M059J (cell line): Measurements from ENCODE around the gene MEF2C. TPM values are rescaled to one million over a fixed set of nuclear protein-coding genes. Genes with fewer than 3 reads are reported as not detected.

Experiments used
- DNase-seq: peaks from one replicate; pipeline ENCODE4 v3.0.0-alpha.2; 2012; ENCODE audit warnings: low read depth
- total RNA-seq: library from RNA; depleted of rRNA; stranded (reverse); fragments of >200 nt; shearing (Covaris generic); gene quantifications from 2 replicates; pipeline ENCODE4 v1.2.3, GENCODE V29; 2014

The MEF2C gene
- total RNA-seq, 1 experiment from 2014 or later = 7.7 TPM

DNA sequence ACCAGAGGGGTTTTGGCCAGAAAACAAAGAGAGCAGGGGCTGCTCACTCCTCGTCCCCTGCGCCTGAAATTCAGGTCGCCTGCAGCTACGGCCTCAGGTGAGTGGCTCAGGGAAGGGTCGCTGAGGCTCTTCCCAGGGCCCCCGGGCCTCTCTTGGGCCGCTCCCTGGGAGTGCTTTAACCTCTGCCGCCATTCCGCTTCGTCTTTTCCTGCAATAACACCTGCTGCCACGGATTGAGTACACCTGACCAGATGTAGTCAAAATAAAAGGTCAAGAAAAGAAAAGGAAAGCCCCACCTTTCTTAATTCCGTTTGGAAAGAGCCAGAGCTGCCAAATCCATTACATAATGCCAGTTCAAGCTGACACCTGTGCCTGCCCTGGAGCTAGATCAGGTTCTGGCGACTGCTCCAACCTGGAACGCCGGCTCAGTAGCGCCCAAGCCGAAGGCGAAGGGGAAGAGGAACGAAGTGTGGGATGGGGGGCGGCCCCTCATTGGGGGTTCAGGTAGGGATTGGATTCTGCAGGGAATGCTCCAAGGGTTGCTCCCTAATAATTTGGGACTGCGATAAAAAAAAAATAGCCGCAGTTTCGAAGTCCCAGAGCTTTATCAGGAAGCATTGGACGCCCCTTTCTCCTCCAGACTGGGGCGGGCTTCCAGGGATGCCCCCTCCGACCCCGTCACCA is 193.9 kb downstream of the MEF2C start:
- peak; percentile 17 for DNase-seq

DNA sequence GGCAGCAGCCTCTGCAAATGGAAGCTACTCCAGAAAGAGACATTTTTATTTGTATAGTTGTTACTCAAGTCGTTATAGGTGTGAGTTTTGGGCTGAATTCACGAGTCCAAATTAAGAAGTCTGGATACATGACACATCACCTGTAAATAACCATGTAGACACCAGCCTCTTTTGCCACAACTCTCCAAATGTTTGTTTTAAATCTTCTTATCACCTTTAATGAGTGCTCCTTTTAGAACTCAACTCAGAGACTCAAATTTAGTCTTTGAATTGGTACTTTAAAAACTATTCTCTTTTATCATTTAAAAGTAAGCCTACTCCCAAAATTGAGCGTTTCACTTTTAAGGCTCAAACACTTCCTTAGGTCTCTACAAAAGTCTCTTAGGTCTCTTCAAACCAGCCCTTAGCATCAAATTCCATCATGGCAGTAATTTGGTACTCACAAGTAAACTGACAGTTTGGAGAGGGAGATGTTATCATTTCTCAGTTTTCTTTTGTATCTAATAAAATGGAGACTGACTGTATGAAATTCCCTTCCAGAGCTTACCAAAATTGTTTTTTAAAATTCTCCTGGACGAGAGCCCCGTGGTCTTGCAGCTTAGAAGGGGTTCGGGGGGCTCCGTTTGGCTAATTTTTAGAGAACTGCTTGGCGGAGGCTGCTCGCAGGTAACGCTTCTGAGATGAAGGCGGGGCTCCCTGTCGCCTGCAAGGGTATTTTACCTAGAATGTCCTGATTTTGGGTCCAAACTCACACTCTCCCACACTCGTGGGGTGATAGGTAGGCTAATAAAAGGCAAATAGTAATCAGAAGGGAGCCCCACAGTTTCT is 194.6 kb downstream of the MEF2C start:
- DNase-seq = peak; percentile 39

DNA sequence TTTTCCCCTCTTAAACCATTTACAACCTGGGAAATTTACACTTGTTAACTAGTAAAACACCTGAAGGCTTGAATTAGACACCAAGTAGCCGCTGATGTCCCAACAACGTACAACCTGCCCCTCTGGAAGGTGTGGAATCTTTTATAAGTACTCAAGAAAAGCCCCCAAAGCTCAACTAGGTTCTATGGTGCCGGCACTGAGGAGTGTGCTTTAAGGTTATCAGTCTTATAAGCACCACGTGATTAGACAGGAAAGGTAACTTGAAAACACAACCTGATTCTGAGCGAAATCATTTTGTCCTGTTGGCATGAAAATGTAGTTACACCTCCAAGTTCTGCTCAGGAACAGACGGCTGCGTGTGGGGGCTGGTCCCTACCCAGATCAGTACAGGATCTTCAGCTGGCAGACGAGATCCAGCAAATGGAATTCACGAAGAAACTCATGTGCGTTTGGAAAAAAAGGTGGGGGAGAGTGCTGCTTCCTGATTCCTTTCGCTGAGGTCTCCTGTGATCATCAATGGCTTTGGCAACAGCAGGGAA is 195.5 kb downstream of the MEF2C start:
- peak; percentile 55 for DNase-seq

DNA sequence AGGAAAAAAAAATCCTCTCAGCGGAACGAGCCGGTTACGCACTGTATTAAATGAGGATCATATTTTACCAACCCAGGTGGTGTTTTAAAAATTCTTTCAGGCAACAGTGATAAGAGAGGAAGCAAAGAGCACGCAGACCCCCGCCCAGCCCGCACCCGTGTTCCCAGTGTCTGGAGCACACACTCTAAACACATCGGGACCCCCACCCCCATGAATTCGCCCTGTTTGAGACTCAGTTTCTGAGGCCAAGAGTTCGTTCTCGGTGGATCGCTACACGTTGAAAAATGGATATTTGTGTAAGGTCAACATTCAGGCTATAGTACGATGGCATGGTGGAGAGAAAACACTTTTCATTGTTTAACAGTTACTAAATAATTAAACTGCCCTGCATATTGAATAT is 196.3 kb downstream of the MEF2C start:
- DNase-seq = peak; percentile 5

DNA sequence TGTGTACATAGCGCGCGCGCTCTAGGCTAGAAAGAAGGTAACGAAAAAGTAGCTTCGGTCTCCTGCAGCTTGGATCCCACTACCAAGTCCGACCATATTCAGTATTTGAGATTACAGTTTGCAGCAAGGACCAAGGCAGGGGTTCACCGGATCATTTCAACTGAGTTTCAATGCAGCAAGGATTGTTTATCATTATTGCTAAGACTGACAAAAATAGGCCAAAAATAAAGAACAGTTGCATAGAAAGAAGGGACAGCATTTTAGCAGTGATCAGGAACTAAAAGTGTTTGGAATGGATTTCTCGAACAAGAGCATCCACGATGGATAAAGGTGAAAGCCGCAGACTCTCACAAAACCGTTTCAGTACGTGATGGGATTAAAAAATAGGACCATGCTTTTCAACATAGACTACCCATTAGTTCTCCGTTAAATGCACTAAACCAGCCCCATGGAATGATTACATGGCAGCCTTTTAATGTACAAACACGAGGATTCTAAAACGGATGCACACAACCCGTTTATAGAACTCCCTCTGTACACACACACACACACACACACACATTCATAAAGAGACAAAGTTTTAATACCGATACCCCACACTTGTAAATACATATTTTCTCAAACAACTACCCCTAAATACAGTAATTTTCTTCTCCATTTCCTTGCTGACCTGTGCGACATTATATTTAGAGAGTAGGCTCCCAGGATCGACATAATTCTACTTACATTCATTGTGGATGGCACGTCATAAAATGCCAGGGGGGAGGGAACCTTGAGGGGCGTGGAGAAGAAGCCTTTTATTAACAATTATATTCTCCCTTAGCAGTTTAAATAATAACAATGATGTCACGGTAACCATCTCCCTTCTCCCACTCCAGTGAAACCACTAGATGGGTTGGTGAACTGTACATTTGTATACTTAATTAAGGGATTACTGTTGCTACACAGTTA is 197.1 kb downstream of the MEF2C start:
- DNase-seq = peak; percentile 80

DNA sequence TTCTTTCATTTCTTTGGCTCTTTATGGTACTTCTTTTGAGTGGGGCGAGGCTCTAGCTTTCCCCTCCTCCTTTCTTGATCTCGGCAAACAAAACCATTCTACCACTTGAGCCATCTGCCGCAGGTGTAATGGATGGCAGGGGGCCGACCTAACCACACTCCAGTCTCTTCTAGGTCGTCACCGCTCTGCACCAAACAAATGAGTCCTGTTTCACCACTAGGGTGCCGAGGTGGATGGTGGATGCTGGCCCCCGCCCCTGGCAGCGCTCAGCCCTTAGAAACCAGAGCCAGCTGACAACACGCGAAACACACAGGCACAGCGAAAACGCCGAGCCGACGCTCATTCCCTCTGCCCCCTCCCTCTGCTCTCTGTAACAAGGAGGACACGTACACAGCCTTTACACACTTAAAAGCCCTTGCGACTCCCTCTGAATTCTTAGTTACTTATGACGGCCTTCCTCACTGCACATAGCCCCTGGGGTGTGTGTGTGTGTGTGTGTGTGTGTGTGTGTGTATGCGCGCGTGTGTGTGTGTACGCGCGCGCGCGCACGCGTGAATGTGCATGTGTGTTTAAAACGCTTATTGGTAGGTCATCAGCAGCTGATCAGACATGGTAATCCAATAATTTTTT is 199.4 kb downstream of the MEF2C start:
- DNase-seq = peak; percentile 93

DNA sequence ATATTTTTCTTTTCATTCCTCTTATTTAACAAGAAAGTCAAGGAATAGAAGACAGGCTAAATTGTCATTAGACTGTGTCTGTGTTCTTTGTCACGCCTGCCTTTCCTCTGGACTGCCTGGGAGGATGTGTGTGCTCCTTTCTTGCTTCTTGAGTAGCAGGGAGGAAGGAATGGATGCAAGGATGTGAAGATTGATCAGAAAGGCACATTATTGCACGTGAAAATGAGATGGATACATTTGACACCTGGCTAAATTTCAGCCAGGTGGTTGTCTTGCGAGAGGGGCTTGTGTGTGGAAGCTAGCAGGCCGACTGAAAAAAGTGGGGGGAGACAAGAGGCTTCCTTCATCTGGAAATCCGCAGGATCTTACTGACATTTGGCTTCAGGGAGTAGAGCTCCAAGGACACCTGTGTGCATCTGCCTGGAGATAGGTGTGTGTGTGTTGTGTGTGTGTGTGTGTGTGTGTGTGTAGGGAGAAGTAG is 200.1 kb downstream of the MEF2C start:
- peak; percentile 38 for DNase-seq

DNA sequence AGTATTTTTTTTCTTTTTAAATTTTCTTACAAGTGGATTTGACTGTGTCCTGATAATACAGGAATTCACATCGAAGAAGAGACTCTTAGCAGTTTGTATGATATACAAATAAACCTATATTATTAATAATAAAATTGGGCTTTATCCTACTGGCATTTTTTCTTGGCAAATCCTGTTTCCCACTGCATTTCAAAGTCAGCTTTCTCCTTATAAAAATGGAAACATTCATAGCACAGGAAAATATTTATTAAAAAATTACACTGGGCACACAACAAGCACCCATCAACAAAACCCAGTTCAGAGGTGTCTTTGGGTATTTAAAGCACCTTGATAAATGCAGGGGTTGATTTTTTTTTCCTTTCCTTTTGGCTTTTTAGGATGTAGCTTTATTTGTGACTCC is 200.9 kb downstream of the MEF2C start:
- DNase-seq = peak; percentile 10

DNA sequence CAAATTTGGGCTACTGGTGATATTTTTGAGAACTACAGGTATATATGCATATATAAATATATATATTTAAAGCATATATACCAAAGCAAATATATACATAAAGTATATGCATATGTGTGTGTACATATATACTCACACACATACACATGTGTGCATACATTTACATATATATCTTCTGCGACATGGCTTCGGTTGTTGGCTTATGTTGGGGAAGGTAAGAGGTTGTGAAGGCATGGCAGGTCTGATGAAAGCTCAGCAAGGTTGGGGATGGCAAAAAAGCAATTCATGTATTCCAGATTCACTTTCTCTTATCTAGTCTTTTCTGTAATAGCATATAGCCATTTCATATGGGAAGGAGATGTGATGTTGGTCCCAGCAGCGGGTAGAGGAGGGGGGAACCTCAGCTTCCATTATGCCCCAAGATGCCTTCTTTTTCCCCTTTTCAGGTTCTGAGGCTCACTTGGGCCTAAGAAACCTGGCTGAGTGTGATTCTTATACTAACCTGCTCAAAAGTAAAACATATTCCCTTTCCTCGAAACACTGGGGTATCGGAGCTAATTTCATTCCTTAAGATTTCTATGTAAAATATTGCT is 201.7 kb downstream of the MEF2C start:
- peak; percentile 41 for DNase-seq

DNA sequence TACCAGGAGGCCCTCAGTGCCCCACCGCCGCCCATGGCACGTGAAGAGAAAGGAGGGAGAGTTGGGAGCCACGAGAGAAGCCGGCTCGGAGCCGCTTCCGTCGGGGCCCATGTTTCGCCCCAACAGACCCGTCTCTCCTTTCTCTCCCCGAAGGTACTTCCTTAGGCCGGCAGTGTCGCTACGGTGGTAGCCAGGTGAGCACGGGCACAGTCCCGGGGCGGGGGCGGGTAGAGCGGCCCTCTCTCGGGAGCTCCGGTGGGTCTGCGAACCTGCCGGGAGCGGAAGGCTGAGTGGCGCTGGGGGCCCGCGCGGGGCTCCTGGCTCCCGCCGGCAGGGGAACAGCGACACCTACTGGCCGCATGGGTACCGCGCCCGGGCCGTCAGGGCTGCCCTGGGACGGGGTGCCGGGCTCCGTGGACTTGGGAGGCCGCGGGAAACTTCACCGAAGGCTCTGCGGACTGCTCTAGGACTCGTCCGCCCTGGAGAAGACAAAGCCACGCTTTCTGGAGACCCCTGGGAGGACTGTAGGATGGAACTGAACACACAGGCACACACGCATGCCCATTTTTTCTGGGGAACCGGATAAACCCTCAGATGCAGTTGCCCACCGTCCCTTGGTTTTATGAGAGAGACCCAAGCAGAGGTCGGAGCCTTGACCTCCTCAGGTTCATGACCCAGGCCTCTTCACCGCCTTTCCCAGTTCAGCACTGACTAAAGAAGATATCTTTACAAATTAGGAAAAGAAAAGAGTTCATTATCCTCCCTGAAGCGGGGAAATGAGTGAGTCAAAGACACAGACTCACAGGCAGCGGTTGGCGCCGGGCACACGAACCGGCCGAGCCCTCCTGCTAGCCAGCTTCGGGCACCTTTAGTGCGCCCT is 202.5 kb downstream of the MEF2C start:
- DNase-seq = peak; percentile 78

DNA sequence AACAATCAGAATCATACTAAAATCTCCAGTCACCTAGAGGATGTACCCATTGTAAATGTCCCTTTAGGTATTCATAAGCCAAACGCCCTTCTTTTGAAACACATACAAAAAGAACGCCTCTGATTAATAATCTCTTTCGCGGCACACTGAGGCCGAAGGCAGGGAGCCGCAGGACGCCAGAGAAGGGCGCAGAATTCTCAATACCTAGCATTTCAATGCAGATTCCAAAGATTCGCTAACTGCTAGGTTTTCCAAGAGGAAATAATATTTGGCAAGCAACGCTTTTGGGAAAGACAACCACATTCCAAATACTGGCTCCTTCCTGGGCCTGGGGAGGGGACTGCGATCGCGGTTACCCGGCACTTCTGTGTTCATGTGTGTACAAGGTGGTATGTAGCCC is 203.3 kb downstream of the MEF2C start:
- peak; percentile 51 for DNase-seq

DNA sequence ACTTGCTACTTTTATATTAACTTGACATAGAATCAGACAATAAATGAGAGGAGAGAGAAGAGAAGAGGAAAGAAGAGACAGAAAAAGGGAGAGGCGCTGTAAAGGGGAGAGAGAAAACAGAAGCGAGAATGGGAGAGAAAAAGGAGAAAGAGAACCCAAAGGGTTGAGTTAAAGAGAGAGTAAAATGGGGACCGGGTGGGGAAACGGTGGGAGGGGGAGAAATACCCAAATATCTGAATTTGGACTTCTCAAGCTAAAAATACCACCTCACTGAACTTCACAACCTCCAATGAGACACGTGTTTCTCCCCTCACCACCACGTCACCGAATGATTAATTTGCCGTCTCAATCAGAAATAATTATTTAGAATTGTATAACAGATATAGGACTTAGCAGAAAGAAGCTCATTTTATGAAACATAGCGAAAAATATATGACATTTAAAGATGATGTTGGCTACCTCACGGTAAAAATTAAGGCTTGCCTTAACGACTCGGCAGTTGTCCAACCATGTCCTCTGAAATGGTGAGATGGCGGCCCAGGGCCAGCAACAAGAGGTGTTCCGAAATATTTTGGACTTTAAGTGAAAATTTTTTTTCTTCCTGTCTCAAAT is 204.1 kb downstream of the MEF2C start:
- peak; percentile 55 for DNase-seq

DNA sequence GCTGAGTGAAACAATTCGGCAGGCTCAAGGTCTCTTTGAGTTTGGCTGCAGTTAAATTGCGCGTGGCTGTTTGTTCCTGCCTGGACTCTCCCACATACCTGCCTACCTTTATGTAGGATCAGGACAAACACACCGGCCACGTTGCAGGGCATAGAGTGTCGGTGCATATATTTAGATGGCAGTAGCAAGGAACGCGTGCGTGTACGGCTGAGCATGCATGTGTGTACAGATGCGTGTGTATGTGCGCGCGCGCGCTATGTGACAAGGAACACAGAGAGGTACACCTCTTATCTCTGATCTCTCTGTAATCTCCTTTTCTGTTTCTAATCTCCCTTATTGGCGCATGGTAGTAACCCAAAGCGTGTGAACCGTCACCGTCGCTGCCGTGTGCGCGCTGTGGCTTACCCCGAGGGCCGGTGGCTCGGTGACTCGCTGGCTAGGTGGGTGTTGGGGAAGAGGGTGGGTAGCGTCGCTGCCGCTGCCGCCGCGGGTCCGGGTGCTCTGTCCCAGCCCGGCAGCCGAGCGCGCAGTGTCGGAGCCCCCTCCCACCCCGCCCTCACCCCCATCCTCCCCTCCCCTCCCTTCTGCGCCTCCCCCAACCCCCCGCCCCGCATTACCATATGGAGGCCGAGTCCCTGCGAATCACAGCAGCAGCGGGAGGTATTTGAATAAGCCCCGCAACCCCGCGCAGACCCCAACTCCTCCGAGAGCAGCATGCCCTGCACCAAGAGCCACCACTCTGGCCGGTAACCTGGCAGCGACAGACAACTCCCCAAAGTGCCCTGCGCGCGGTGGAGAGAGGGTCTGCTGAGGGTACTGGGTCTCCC is 204.8 kb downstream of the MEF2C start:
- peak; percentile 60 for DNase-seq

DNA sequence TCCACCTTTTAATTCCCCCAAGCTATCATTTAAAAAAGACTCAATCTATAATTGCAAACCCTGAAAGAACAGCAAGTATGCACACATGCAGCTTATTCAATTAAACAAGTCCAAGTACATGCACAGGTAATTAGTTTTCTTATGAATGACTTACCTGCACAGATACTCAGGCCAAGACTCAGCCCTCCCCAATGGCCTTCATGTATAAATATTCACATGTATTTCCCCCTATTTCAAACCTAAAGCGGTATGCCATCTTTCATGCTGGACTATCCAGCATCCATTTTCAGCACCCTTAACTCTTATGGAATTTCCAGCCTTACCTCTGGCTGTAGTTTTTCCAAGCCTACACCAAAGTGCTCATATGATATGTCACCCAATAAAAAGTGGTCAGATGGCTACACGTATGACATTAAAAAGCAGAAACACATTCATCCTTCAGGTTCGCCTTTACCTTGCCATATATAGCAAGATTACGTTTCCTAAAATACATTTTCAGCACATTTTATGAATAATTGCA is 205.5 kb downstream of the MEF2C start:
- DNase-seq = peak; percentile 51

DNA sequence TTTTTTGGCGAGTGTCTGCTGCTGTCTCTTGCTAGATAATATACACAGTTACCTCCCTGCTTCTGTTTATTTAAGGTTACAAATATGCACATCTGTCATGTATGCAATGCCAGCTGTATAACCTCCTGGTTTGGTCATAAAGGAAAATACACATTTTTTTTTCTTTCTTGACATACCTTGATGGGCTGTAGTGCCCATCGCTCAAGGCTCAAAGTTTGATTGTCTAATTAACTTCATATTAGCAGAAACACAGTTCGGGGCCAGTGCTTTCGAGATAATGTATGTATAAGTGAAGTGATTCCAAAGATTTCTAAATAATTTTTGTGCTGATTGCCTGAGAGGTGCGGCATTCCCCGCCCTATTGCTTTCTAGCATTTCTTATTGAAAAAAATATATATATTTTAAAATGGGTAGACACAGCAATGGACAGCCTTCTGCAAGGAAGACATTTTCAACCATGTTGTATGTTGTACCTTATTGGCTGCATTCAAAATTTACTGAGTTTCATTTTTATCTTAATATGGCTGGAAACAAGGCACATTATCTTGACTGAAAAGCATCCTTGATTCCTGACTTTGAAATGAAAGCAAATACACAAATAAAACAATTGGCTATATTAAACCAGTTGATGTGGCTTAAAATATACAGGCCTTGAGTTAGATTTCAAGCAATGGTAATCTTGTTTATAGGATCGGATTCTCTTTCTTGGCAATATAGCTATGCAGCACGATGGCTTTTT is 206.2 kb downstream of the MEF2C start:
- peak; percentile 24 for DNase-seq

DNA sequence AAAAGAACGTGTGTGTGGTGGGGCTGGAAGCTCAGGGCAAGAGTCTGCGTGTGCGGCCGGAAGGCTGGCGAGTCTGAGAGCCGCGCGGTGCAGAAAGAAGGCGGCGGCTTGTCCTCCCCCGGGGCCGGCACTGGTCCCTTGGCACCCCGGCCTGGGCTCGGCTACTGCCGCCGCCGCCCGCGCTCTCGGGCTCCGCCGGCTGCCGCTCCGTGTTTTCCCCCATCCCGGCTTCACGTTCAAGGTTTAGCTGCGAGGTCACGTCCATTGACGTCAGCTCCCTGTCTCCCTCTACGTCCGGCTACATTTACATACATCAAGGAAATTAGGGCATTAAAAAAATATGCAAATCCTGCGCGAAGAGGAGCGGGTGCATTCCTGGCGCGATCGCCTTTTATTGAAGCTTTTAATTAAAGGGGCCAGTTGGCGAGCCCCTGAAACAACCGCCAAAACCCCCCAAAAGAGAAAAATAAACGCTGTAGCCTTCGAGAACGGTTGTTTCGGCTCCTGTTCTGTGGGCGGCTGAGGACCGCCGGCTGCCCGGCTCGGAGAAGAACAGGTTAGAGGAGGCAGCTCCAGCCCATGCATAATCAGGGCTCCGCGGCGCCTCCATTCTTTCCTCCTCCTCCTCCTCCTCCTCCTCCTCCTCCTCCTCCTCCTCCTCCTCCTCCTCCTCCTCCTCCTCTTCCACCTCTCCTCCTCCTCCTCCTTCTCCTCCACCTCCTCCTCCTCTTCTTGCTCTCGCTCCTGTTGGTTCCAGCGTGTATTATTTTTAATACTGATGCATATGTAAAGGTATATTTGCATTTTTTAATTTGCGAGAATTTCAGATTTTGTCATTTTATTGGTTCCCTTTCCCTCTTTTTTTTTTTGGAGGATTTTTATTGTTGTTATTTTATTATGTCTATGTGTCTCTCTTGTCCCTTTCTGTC is 207.0 kb downstream of the MEF2C start:
- peak; percentile 92 for DNase-seq
